ENCODE data around the gene APOBEC2. TPM values are rescaled to one million over a fixed set of nuclear protein-coding genes. Genes with fewer than 3 reads are reported as not detected.

APOBEC2 gene
- total and polyA plus RNA-seq, 2 of the 13 experiments (the other 11 are each of a cell fraction or from before 2014, with no cell fraction given) = 0.09 TPM; not detected in 1

DNA sequence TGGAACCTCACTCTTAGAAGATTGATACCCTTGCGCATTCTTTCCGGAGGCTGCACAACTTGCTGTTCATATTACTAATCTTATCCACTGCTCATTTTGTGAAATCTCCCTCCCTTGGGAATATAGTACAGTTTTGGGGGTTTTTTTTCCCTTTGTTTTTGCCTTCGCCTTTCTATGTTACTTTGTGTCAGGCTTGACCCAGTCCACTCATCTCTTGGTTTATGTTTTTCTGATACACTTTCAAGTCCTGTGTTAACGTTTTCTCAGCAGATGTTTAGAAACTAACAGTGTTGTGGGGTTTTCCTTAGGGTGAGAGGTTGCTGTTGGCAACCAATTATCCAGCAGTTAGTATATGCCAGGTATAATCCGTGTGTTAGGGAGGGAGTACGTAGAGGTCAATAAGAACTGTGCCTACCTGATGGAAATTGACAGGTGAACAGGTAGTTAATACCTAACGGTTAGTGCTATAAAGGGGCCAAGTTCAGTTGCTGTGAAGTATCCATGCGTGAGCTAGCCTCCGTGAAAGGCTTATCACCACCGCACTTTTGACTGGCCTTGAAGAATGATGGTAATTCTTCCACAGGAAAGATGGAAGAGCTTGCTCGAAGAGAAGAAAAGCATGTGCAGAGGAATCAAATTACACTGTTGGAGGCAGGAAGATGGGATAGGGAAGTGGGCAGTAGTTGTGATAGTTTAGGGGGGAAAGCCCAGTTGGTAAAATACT lies 21.1 kb downstream of the APOBEC2 start (continued):
- no peak for TF ChIP-seq NFE2L2 (IDR thresholded peaks at IDR 0.05; ENCODE audit: low read length)
- TF ChIP-seq ONECUT2 (CRISPR knock-in tag; IDR thresholded peaks at IDR 0.05) = no peak
- no peak for TF ChIP-seq IRX3 (CRISPR knock-in tag; IDR thresholded peaks at IDR 0.05; ENCODE audit: borderline replicate concordance, low read depth)
- no peak for TF ChIP-seq HNRNPUL1 (IDR thresholded peaks at IDR 0.05; ENCODE audit: low read depth, low read length)
- no peak for TF ChIP-seq HNRNPLL (IDR thresholded peaks at IDR 0.05; ENCODE audit: low read depth, low read length, poor library complexity, severe bottlenecking)
- TF ChIP-seq NKX3-1 (CRISPR knock-in tag; IDR thresholded peaks at IDR 0.05) = no peak
- TF ChIP-seq MEF2D (CRISPR knock-in tag; IDR thresholded peaks at IDR 0.05) = no peak
- TF ChIP-seq, protein P1, sequence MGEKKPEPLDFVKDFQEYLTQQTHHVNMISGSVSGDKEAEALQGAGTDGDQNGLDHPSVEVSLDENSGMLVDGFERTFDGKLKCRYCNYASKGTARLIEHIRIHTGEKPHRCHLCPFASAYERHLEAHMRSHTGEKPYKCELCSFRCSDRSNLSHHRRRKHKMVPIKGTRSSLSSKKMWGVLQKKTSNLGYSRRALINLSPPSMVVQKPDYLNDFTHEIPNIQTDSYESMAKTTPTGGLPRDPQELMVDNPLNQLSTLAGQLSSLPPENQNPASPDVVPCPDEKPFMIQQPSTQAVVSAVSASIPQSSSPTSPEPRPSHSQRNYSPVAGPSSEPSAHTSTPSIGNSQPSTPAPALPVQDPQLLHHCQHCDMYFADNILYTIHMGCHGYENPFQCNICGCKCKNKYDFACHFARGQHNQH (CRISPR knock-in tag; IDR thresholded peaks at IDR 0.05) = no peak
- TF ChIP-seq NFRKB (IDR thresholded peaks at IDR 0.05) = no peak
- no peak for TF ChIP-seq PCBP1 (IDR thresholded peaks at IDR 0.05; ENCODE audit: borderline replicate concordance, low read depth, low read length)
- TF ChIP-seq, protein P2, sequence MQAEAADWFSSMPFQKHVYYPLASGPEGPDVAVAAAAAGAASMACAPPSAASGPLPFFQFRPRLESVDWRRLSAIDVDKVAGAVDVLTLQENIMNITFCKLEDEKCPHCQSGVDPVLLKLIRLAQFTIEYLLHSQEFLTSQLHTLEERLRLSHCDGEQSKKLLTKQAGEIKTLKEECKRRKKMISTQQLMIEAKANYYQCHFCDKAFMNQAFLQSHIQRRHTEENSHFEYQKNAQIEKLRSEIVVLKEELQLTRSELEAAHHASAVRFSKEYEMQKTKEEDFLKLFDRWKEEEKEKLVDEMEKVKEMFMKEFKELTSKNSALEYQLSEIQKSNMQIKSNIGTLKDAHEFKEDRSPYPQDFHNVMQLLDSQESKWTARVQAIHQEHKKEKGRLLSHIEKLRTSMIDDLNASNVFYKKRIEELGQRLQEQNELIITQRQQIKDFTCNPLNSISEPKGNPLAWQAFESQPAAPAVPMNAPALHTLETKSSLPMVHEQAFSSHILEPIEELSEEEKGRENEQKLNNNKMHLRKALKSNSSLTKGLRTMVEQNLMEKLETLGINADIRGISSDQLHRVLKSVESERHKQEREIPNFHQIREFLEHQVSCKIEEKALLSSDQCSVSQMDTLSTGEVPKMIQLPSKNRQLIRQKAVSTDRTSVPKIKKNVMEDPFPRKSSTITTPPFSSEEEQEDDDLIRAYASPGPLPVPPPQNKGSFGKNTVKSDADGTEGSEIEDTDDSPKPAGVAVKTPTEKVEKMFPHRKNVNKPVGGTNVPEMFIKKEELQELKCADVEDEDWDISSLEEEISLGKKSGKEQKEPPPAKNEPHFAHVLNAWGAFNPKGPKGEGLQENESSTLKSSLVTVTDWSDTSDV (CRISPR knock-in tag; IDR thresholded peaks at IDR 0.05) = no peak
- no peak for TF ChIP-seq TMF1 (CRISPR knock-in tag; IDR thresholded peaks at IDR 0.05; ENCODE audit: low read depth)
- TF ChIP-seq ZNF790 (CRISPR knock-in tag; IDR thresholded peaks at IDR 0.05; ENCODE audit: borderline replicate concordance) = no peak
- TF ChIP-seq ZBTB1 (CRISPR knock-in tag; IDR thresholded peaks at IDR 0.05; ENCODE audit: borderline replicate concordance) = no peak
- TF ChIP-seq ZNF367 (CRISPR knock-in tag; IDR thresholded peaks at IDR 0.05; ENCODE audit: borderline replicate concordance) = no peak
- TF ChIP-seq ZNF235 (CRISPR knock-in tag; IDR thresholded peaks at IDR 0.05; ENCODE audit: borderline replicate concordance) = no peak
- no peak for TF ChIP-seq KLF6 (CRISPR knock-in tag; IDR thresholded peaks at IDR 0.05)
- TF ChIP-seq ZNF773 (CRISPR knock-in tag; IDR thresholded peaks at IDR 0.05; ENCODE audit: borderline replicate concordance) = no peak
- TF ChIP-seq RERE (CRISPR knock-in tag; IDR thresholded peaks at IDR 0.05; ENCODE audit: low read depth) = no peak
